GM12892 (cell line): ENCODE data around the gene ZBTB46.

ENCODE experiments used
- POLR2A ChIP-seq: IDR thresholded peaks from 2 replicates; pipeline ENCODE4 v1.6.1; 2011; ENCODE audit warnings: low read depth, low read length, control low read depth
- POLR2AphosphoS5 ChIP-seq: IDR thresholded peaks from 2 replicates; pipeline ENCODE4 v1.6.1; 2011; ENCODE audit warnings: low read depth, low read length, control low read depth
- TAF1 ChIP-seq: IDR thresholded peaks from 2 replicates; pipeline ENCODE4 v1.6.1; 2011; ENCODE audit warnings: low read depth, mild to moderate bottlenecking, control low read depth, low read length, borderline replicate concordance

DNA sequence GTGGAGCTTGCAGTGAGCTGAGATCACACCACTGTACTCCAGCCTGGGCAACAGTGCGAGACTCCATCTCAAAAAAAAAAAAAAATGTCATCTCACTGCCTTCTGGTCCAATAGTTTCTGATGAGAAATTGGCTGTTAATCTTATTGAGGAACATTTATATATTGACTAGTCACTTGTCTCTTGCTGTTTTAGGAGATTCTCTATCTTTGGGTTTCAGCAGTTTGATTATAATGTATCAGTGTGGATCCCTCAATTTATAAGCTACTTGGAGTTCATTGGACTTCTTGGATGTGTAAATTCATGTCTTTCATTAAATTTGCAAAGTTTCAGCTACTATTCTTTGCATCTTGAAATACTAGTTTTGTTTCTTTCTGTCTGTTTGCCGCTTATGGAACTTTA is 112.1 kb downstream of the ZBTB46 start:
- TF ChIP-seq POLR2A: no peak
- TF ChIP-seq POLR2AphosphoS5: no peak
- no peak for TF ChIP-seq TAF1
